Activated CD8-positive, alpha-beta T cell treated with anti-CD3 and anti-CD28 coated beads for 36 hours (primary cell): Measurements from ENCODE around the gene HYAL2. TPM values are rescaled to one million over a fixed set of nuclear protein-coding genes. Genes with fewer than 3 reads are reported as not detected.

Source experiments
- ATAC-seq: fragments of 200-7000 bp; cut with Tn5 transposase; one replicate; pipeline ENCODE4 v1.10.0; 2021; ENCODE audit warnings: mild to moderate bottlenecking, moderate library complexity
- CTCF ChIA-PET: fragments of 350-600 bp; sonication (Branson Sonifier 250); formaldehyde crosslinking; loops from one replicate; lab custom pipeline; 2021; ENCODE audit warnings: antibody characterized with exemption; lab: Charles Lee
- POLR2A ChIA-PET: fragments of 350-600 bp; sonication (Branson Sonifier 250); formaldehyde crosslinking; loops from one replicate; lab custom pipeline; 2021; ENCODE audit warnings: antibody characterized with exemption; lab: Charles Lee
- DNase-seq: peaks from one replicate; pipeline ENCODE4 v3.0.0-alpha.2; 2020
- H3K27ac Mint-ChIP-seq: one replicate; pipeline ENCODE4 v1.8.0; 2021; ENCODE audit warnings: mild to moderate bottlenecking, mixed read lengths
- H3K27me3 Mint-ChIP-seq: one replicate; pipeline ENCODE4 v1.8.0; 2021; ENCODE audit warnings: mixed read lengths
- H3K36me3 Mint-ChIP-seq: one replicate; pipeline ENCODE4 v1.8.0; 2021; ENCODE audit warnings: low read depth, mixed read lengths
- H3K4me1 Mint-ChIP-seq: one replicate; pipeline ENCODE4 v1.8.0; 2021; ENCODE audit warnings: low read depth, mixed read lengths
- H3K4me3 Mint-ChIP-seq: one replicate; pipeline ENCODE4 v1.8.0; 2021; ENCODE audit warnings: mild to moderate bottlenecking, moderate library complexity, mixed read lengths
- H3K9me3 Mint-ChIP-seq: one replicate; pipeline ENCODE4 v1.8.0; 2021; ENCODE audit warnings: mixed read lengths
- CTCF ChIP-seq: fragments of 200-600 bp; IDR thresholded peaks from one replicate; pipeline ENCODE4 v1.8.0; 2022; ENCODE audit warnings: antibody characterized with exemption, mild to moderate bottlenecking
- intact Hi-C: fragments of 100-400 bp; cut with micrococcal nuclease; formaldehyde crosslinking; loops from one replicate; pipeline ENCODE4 v1.10.0; 2022
- total RNA-seq, 2 experiments: library from RNA; stranded (reverse); gene quantifications; one replicate each; pipeline ENCODE4 v1.2.3, GENCODE V29; 2021

The HYAL2 gene
- total RNA-seq, 2 experiments from 2014 or later, result 3.9 to 4.1 TPM

GRCh38 chr3:50341996-50342650 is 19.6 kb upstream of the HYAL2 start:
- Mint-ChIP-seq H3K27me3 (no peaks in the 10 kb centered on the region), H3K27ac (peak overlapping the region; percentile 30), H3K36me3 (peaks cover 27% of the 10 kb centered on the region), H3K4me1 (peaks cover 27% of the 10 kb centered on the region), H3K9me3 (no peaks in the 10 kb centered on the region), H3K4me3 (peak overlapping the region; percentile 88)
- POLR2A ChIA-PET, result interaction anchor here (0.9 to 12.3 kb wide), 4 partner anchors 10 to 228 kb away, joined by 3 to 137 read pairs (median 32); partner anchors contain the start of genes C3orf18, CYB561D2, HEMK1 and NPRL2
- CTCF ChIA-PET, result interaction anchor here (1.5 kb wide), 1 partner anchor 231 kb away, joined by 3 read pairs; no protein-coding TSS in a partner anchor
- no peak for ATAC-seq
- no peak for TF ChIP-seq CTCF
- intact Hi-C loops, result no loop called here
- no peak for DNase-seq

- POLR2A ChIA-PET, result interaction anchor here (0.9 to 12.3 kb wide), 9 partner anchors 10 to 269 kb away, joined by 3 to 137 read pairs (median 11); partner anchors contain the start of genes C3orf18, CISH, CYB561D2 and HEMK1
- DNase-seq, result peak; percentile 41
- ATAC-seq, result no peak
- peaks cover 30% of the 10 kb centered on the region for H3K36me3 Mint-ChIP-seq
- no peaks in the 10 kb centered on the region for H3K9me3 Mint-ChIP-seq
- peak overlapping the region; percentile 88 for H3K4me3 Mint-ChIP-seq
- CTCF ChIA-PET, result interaction anchor here (0.9 to 1.5 kb wide), 5 partner anchors 9 to 231 kb away, joined by 3 to 7 read pairs (median 3); partner anchors contain the start of genes CYB561D2, HYAL3, NAA80 and NPRL2
- intact Hi-C loops, result no loop called here
- TF ChIP-seq CTCF, result no peak
- peak overlapping the region; percentile 87 for H3K27ac Mint-ChIP-seq
- H3K27me3 Mint-ChIP-seq, result no peaks in the 10 kb centered on the region
- H3K4me1 Mint-ChIP-seq, result peaks cover 24% of the 10 kb centered on the region
These were observed 19.0 kb upstream of the HYAL2 start for GRCh38 chr3:50341537-50341936.

GRCh38 chr3:50340448-50341329 is 18.1 kb upstream of the HYAL2 start, which contains the start of gene RASSF1:
Gene RASSF1 (minus strand): TSS chr3:50340836. CDS start chr3:50340805, 31 bp downstream.
- H3K27ac Mint-ChIP-seq, result peak within 1 kb of the TSS; percentile 91
- DNase-seq, result peak; percentile 87
- ChIA-PET POLR2A (interaction anchor here (0.7 to 12.3 kb wide), 11 partner anchors 8 to 270 kb away, joined by 3 to 137 read pairs (median 5); partner anchors contain the start of genes C3orf18, CISH, CYB561D2 and HEMK1), CTCF (interaction anchor here (0.9 to 1.5 kb wide), 7 partner anchors 9 to 273 kb away, joined by 3 to 7 read pairs (median 3); partner anchors contain the start of genes CYB561D2, HYAL3, NAA80 and NPRL2)
- H3K36me3 Mint-ChIP-seq, result peaks cover 37% of the 10 kb centered on the region
- no peaks in the 10 kb centered on the region for H3K9me3 Mint-ChIP-seq
- H3K27me3 Mint-ChIP-seq, result no peaks in the 10 kb centered on the region
- intact Hi-C loops, result no loop called here
- peaks cover 26% of the 10 kb centered on the region for H3K4me1 Mint-ChIP-seq
- no peak for TF ChIP-seq CTCF
- H3K4me3 Mint-ChIP-seq, result peak within 1 kb of the TSS; percentile 88
- peak; percentile 37 for ATAC-seq

- H3K27me3 Mint-ChIP-seq, result no peaks in the 10 kb centered on the region
- DNase-seq (no peak), ATAC-seq (no peak)
- no peaks in the 10 kb centered on the region for H3K9me3 Mint-ChIP-seq
- TF ChIP-seq CTCF, result no peak
- H3K27ac Mint-ChIP-seq, result peak overlapping the region; percentile 91
- ChIA-PET CTCF (interaction anchor here (0.9 to 1.5 kb wide), 5 partner anchors 9 to 273 kb away, joined by 3 to 7 read pairs (median 3); partner anchors contain the start of genes CYB561D2, HYAL3, NAA80 and NPRL2), POLR2A (interaction anchor here (0.8 to 12.3 kb wide), 11 partner anchors 7 to 270 kb away, joined by 3 to 137 read pairs (median 8); partner anchors contain the start of genes C3orf18, CISH, CYB561D2 and HEMK1)
- H3K36me3 Mint-ChIP-seq, result peaks cover 43% of the 10 kb centered on the region
- peak overlapping the region; percentile 88 for H3K4me3 Mint-ChIP-seq
- intact Hi-C loops, result no loop called here
- peaks cover 28% of the 10 kb centered on the region for H3K4me1 Mint-ChIP-seq
These were observed 17.6 kb upstream of the HYAL2 start for GRCh38 chr3:50340147-50340447.
